HG03575 (cell line): ENCODE data around the gene DNAH17.

ENCODE experiments used
- ATAC-seq: cut with Tn5 transposase; IDR thresholded peaks from one replicate; pipeline ENCODE4 v1.9.1; 2021; ENCODE audit not compliant: unreplicated experiment, insufficient number of reproducible peaks, low FRiP score; ENCODE audit errors: extremely low read depth

Gene DNAH17

DNA sequence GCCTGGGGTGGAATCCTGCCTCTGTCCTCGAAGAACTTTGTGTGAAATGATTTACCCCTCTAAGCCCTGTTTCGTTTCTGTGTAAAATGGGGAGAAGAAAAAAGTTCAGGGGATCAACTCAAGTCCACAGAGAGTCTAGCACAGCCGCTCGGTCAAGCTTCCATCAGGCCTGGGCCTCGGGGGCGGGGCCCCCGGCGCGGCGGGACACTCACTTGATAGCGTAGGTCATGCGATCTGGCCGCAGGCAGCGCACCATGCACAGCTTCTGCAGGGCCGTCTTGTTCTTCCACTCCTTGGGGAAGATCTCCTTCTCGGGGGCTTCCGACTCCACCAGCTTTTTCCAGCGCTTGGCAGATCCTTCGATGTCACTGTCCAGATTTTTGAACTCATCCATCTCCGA lies 132.8 kb downstream of the DNAH17 start:
- no peak for ATAC-seq

DNA sequence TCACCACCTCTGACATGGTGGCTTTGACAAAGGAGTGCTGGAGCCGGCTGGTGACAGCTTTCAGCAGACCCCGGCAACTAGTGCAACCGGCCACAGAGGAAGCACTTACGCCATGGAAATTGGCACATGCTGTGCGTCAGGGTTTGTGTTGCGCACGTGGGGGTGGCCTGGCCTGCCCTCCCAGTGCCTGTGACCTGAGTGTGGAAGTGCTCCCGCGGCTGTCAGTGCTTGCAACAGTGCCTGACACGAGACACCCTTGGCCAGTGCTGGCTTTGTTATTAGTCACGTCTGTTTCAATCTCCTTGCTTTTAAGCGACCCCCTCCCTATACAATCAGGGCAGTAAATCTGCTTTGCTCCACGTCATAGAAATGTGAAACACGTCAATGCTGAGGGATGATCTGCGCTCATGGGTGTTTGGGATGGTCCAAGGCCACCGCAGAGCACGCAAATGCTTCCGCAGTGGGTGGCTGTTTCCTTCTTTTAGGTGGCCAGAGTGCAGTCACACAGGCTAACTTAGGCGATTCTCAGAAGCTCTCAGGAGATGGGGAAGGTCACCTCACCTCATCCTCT lies 134.5 kb downstream of the DNAH17 start:
- no peak for ATAC-seq

DNA sequence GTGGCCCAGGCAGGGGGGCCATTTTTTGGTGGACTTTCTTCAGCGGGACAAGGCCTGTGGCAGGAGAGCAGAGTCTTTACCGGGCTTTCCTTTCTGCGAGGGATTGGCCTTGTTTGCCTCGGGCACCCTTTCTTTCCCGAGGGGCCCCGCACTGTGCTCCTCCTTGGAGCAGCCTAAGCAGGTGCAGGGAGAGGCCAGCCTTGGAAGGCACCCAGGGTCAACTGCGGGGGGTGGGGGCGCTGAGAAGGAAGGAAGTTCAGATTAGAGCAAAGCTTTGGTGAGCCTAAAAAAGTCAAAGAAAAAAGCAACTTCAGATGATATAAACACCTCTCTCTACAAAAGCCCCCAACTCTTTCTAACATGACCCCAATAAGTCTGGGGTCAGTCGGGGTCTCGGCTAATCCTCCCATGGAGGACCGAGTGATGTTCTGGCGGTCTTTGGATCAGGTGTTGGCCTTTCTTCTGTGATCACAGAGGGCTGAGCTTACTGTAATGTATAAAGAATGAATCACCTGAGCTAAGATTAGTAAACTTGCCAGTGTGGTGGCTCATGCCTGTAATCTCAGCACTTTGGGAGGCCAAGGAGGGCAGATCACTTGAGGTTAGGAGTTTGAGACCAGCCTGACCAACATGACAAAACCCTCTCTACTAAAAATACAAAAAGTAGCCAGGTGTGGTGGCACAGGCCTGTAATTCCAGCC lies 135.8 kb downstream of the DNAH17 start:
- no peak for ATAC-seq

DNA sequence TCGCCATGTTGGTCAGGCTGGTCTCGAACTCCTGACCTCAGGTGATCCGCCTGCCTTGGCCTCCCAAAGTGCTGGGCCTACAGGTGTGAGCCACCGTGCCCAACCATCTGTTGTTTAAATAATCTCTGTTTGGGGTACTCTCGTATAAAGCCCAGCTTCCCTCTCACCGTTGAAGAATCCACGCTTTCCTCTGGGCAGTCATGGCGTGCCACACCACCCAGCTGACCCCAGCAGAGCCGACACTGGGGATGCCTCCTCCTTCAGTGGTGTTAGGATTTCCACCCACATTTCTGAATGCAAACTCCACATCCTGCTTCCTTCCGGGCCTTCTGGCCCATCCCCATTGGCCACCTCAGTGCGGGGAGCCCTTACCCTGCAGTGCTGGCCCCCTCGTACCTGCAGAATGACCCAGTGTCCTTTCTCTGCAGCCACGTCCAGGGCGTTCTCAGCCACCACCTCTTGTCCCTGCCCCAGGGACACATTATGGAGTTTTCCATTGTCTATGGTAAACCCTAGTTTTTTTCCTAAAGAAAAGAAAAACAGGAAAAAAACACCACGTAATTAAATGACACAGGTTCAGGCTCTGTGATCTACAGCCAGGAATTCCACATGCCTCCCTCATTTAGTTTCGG lies 138.4 kb downstream of the DNAH17 start:
- ATAC-seq, result no peak

DNA sequence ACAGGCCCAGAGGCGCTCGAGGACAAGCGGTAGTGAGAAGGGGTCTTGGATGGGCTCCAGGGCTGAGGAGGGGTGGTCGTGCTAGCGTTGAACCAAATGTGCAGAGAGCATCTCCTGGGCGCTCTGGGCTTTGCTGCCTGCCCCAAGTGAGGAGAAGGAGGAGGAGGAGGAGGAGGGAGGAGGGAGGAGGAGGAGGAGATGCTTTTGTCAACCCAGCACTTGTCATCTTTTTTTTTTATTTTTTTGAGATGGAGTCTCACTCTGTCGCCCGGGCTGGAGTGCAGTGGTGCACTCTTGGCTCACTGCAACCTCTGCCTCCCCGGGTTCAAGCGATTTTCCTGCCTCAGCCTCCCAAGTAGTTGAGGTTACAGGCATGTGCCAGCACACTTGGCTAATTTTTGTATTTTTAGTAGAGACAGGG lies 138.9 kb downstream of the DNAH17 start:
- no peak for ATAC-seq

DNA sequence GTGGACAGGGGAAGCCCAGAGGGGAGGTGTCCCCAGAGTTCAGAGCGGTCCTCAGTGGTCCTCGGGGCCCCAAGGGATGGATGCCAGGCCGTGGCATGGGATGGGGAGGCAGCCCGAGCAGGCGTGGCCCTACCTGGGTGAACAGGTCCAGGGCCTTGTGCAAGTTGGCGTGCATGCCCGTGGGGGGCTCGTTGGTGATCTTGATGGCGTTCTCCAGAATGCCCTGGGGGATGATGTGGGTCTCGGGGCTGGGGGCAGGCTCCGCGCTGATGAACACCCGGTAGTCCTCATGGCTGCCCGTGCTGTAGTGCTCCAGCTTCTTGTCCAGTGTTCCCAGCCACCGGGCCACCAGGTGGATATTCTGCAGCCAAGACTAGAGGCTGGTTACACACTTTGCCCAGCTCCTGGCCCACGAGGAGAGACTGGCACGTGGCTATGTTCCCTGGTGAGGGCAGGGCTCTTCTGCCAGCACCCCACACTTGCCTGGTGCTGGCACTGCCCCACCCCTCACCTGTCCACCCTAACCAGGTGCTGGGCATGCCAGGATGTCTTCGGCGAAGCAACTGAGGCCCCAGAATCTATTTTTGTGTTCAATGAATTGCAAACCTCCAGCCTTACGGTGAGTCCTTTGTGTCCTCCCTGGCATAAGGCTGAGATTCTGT lies 139.6 kb downstream of the DNAH17 start:
- no peak for ATAC-seq

DNA sequence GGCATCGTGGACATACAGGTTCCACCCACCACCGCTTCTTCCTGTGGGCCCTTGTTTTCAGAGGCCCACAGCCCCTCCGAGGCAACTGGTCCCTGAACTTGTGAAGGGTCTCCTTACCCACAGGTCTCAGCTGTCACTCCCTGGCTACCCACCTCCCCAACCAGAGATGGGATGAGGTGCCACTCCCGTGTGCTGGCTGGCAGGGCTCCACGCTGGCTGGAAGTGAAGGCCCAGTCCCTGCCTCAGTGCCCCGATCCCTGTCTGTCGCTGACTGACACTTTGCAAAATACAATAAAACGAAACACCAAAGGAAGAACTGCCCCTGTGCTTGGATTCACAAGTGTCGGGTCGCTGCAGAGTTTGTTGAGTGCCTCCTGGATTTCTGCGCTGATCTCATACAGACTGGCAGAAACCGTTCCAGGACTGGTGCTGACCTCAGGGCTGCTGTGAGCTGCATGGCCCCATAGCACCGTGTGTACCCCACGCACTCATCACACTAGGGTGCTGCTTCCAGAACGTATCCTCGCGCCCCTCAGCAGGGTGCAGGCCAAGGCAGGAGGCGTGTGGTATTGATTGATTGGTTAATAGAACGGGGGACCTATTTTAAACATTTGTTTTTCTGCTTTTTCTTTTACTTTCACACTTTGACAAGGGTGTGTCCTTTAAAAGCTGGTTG lies 141.7 kb downstream of the DNAH17 start:
- ATAC-seq, result no peak

DNA sequence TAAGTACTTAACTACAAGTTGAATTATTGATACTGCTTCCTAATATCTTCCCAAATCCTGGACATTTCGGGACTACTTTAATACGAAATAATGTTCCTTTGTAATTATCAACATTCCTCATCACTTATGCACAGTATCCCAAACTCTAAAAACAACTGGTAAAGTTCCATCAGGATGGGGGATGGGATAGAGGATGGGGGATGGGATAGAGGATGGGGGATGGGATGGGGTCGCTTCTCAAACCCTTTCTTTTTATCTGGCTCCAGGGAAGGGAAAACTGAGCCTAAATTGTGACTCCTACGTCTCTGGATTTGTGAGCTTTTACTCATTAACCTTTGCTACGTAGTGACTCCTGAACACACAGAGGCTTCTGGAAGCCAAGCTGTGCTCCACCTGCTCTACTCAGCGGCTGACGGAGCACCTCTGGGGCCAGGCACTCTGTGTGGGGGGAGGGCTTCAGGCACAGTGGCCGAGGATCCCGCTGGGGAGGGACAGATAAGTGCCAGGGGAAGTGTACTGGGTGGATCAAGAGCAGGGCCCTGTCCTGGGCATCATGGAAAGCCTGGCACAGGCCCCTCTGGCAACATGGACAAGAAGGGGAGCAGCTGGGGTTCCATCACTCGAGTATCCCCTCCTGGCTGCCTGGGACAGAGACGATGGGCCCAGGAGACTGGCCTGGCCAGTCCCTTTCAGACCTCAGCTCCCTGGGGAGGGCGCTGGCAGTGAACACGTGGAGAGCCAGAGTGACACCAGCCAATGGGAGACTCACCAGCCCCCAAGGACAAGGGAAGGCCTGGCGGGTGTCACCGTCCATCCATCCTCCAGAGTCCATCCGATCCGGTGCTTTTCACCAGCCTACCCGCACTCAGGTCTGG lies 142.5 kb downstream of the DNAH17 start:
- no peak for ATAC-seq

DNA sequence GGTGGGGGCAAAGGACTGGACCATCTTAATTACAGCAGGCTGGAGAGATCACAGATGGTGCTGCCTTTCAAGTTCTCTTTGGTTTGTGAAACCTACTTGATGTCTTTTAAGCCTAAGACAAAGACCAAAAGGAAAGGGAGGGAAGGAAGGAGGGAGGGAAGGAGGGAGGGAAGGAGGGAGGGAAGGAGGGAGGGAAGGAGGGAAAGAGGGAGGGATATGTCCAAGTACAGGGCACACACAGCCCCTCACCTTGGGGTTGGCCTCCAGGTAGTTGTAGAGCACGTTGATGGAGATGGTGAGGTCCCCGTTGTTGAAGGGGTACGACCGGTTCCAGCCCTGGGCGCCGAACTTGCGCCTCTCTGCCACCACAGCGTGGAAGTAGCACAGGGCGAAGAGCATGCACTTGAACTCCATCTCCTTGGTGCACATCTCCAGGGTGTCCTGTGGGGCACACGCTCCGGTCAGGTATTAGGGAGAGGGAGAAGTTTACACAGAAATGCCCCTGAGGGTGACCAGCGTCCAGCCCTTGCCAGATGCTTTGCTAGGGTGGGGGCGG lies 143.3 kb downstream of the DNAH17 start:
- ATAC-seq, result no peak

DNA sequence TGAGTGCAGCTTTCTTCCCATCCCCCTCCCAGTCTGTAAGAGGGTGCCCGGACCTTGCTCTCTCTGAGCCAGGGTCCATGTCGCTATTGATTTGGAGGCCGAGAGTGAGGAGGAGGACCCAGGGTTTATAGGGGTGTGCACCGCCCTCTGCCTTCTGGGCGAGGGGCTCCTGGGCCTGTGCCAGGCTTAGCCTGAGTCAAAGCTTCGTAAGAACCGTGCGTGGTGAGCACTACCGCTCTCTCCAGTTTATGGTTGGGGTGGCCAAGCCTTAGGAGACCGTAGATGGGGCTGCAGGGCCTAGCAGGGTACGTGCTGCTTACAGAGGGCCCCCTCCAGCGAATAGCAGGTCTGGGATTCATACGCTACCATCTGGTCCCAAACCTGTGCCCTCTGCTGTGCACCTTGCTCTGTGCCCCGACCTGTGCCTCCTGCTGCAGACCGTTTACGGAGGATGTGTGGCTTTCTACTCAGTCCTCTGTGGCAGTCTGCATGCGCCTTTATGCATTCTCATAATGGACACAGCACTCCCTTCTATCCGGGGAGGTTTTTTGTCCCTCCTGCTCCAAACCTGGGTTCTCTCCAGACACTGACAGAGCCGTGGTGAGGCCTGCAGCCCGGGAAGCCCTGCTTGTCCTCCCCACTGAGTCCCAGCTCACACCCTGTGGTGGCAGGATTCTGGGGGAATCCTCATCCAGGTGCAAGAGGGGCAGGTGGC lies 144.0 kb downstream of the DNAH17 start:
- ATAC-seq, result no peak

DNA sequence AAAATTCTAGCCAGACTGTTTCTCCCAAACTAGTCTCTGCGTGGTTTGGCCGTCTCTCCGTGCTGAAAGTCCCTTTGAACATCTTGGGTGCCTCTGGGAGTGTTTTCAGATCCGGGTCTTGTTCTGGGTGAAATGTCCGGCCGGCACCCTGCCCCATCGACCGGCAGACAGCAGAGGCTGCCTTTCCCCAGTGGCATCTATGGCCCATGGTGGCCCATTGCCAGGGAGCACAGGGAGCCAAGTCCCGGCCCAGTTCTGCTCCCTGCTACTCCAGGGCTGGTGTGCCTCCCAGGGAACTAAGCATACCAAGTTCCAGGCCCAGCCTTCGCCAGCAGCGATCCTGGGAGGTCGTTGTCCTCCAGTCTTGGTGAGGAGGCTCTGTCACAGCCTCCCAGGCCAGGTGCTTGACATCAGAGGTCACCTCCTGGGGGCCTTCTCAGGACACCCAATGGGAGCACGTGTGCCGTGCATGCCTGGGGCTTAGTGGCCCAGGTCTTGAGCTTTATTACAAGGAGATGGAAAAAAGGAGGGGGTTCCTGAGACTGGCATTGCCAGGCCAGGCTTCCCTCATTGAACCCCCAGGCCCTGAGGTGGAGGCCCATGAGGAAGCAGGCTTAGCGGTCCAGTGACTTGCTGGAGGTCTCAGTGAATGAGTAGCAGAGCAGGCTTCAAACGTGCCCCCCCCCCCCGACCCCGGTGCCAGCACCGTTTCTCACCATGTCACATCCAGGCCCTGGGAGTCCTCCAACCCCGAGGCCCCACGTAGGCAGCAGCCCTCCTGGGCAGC lies 144.8 kb downstream of the DNAH17 start:
- ATAC-seq, result no peak

DNA sequence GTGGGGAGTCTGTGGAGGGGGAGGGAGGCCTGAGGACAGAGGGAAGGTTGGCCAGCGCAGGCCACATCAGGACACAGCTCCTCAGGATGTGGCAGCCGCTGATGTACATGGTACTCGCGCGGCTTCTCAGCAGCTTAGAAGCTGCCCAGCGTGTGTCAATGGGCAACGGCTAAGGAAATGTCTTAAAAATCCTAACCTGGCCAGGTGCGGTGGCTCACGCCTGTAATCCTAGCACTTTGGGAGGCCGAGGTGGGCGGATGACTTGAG lies 145.6 kb downstream of the DNAH17 start:
- no peak for ATAC-seq

DNA sequence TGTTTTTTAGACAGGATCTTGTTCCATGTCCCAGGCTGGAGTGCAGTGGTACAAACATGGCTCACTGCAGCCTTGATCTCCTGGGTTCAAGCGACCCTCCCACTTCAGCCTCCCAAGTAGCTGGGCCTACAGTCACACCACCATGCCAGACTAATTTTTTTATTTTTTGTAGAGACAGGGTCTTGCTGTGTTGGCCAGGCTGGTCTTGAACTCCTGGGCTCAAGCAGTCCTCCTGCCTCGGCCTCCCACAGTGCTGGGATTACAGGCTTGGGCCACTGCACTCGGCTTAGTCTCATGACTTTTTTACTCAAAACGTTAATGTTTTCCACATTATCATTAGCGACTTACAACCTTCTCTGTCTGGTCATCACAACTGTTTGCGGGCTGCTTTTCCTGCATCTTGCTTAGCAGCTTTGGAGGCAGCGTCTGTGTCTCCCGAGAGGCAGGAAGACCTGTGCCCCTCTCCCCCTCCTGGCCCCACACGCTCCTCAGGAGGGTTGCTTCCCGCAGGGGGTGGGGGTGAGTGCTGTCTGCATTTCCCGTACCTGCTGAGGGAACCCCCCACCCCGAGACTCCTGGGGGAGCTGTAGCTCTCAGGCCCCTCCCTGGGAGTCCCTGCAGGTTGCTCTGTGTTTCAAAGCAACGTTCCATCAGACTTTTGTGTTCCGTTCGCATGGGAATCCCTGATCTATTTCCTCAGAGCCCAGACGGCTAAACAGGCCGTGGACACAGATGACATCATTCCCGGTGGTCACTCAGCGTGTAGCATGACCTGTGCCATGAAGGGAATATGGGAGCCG lies 146.1 kb downstream of the DNAH17 start:
- no peak for ATAC-seq

DNA sequence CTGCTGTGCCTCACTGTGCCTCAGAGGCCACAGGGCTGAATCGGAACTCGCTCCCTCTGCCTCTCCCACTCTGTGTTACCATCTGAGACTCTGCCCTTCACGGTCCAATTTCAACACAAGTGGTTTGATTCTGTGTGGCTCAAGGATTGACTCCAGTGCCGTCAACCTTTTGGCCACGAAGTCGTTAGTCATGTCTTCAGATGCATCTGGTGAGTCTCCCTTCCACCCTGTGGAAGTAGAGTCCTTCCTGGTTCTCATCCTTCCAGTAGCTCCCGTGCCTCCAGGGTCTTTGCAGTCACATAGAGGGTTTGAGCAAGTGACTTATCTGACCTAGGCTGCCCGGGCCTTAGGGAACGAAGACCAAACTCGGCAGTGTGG lies 147.6 kb downstream of the DNAH17 start:
- no peak for ATAC-seq

DNA sequence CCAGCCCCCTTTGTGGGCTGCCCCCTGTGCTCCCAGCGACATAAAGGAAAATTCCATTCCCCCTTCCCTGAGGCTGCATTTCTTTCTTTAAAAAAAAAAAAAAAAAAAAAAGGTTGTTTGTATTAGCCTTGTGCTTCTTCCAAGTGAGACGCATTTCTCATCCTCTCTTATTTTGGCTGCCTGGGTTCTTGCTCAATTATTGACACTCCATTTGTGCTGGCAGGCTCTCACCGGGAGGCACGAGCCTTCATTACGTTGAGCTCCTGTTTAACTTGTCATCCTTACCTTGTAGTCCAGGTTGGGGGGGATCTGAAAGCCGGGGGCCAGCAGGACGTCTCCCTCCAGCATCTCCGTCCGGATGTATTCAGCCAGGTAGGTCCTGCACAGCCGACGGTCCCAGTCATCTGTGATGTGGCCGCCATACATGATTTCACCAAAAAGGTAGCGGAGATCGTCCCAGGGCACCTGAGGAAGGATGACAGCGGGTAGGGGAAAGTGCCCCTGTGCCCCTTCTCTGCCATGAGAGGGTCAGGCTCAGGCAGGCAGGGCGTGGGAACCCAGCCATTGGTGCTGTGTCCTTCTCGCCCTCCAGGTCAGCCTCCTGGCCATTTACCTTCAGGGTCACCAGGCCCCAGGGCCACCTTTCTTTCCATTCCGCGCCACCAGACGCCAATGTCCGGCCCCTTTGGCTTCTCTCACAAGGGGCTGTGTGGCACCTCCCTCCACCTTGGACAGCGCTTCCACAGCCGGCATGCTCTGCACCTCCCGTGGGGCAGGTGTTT lies 148.2 kb downstream of the DNAH17 start:
- no peak for ATAC-seq

DNA sequence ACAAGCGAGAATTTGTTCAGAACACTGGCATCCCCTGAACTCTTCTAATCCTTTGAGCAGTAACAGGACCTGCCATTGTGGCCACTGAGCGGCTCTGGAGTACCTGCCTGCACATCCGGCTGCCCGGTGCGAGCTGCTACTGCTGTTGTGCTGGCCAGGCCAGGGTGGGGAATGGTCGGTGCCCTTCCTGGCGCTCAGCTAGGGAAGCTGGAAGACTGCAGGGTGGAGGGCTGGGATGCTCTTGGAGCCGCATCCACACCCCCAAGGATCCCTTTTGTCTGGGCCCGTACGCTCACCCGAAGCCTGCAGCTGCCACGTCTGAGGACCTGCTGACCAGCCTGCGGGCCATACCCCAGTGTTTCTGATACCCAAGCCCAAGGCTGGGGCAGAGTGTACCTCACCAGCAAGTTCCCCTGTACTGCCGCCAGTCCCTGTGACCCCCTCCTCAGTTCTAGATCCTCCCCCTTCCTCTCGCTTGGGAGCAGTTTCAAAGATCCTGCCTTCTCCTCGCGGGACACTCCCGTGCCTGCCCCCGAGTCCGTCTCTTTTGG lies 149.1 kb downstream of the DNAH17 start:
- no peak for ATAC-seq
